Neural cell (in vitro differentiated cells): ENCODE data around the gene VENTX. TPM values are rescaled to one million over a fixed set of nuclear protein-coding genes. Genes with fewer than 3 reads are reported as not detected.

Source experiments
- H2AFZ ChIP-seq: fragments of 200-600, 300-800 bp; sonication (generic), shearing (Covaris generic); 2 replicates; pipeline ENCODE4 v1.6.0; 2014; ENCODE audit warnings: low read depth, mild to moderate bottlenecking, antibody characterized with exemption, low read length, moderate library complexity
- H3F3A ChIP-seq: fragments of 200-600 bp; shearing (Covaris generic); 2 replicates; pipeline ENCODE4 v1.6.1; 2016; ENCODE audit warnings: mild to moderate bottlenecking, moderate library complexity, mixed read lengths, antibody characterized with exemption, low read length; ENCODE audit not compliant: insufficient read depth, poor library complexity, severe bottlenecking
- H3K27ac ChIP-seq: fragments of 200-600, 300-800 bp; sonication (generic), shearing (Covaris generic); 2 replicates; pipeline ENCODE4 v1.5.1; 2014; ENCODE audit warnings: mild to moderate bottlenecking, low read length, moderate library complexity
- H3K27me3 ChIP-seq: fragments of 300-800, 200-600 bp; sonication (generic), shearing (Covaris generic); 2 replicates; pipeline ENCODE4 v1.6.0; 2014; ENCODE audit warnings: mild to moderate bottlenecking, low read depth, low read length, moderate library complexity; ENCODE audit not compliant: insufficient read depth
- H3K36me3 ChIP-seq: fragments of 300-800, 200-600 bp; sonication (generic), shearing (Covaris generic); 2 replicates; pipeline ENCODE4 v1.5.1; 2014; ENCODE audit warnings: mild to moderate bottlenecking, antibody characterized with exemption, low read length, moderate library complexity; ENCODE audit not compliant: insufficient read depth
- H3K4me2 ChIP-seq: fragments of 300-800, 200-600 bp; sonication (generic), shearing (Covaris generic); 2 replicates; pipeline ENCODE4 v1.6.0; 2014; ENCODE audit warnings: mild to moderate bottlenecking, low read length
- H3K4me3 ChIP-seq: fragments of 300-800, 200-600 bp; sonication (generic), shearing (Covaris generic); 2 replicates; pipeline ENCODE4 v1.5.1; 2014; ENCODE audit warnings: mild to moderate bottlenecking, low read length, moderate library complexity
- H3K79me2 ChIP-seq: fragments of 200-600 bp; shearing (Covaris generic); replicated peaks from 2 replicates; pipeline ENCODE4 v1.6.0; 2014; ENCODE audit warnings: mild to moderate bottlenecking, low read length, moderate library complexity; ENCODE audit not compliant: insufficient read depth
- H3K9ac ChIP-seq: fragments of 300-800, 200-600 bp; sonication (generic), shearing (Covaris generic); 2 replicates; pipeline ENCODE4 v1.6.1; 2016; ENCODE audit warnings: mild to moderate bottlenecking, low read length, mixed read lengths
- H3K9me2 ChIP-seq: fragments of 200-600 bp; shearing (Covaris generic); 2 replicates; pipeline ENCODE4 v1.6.1; 2016; ENCODE audit warnings: mild to moderate bottlenecking, low read length, mixed read lengths; ENCODE audit not compliant: insufficient read depth
- H3K9me3 ChIP-seq: fragments of 200-600, 300-800 bp; sonication (generic), shearing (Covaris generic); 2 replicates; pipeline ENCODE4 v1.6.1; 2016; ENCODE audit warnings: mild to moderate bottlenecking, mixed run types, low read length, moderate library complexity, mixed read lengths
- H4K20me1 ChIP-seq: fragments of 200-600 bp; shearing (Covaris generic); 2 replicates; pipeline ENCODE4 v1.6.1; 2016; ENCODE audit warnings: mild to moderate bottlenecking, mixed run types; ENCODE audit not compliant: insufficient read depth
- EZH2 ChIP-seq: fragments of 200-600, 300-800 bp; shearing (Covaris generic), sonication (generic); IDR thresholded peaks from 2 replicates; pipeline ENCODE4 v1.6.1; 2014; ENCODE audit warnings: antibody characterized with exemption, low read length, borderline replicate concordance, mild to moderate bottlenecking; ENCODE audit not compliant: insufficient read depth, poor library complexity, severe bottlenecking
- MXI1 ChIP-seq: fragments of 450-650 bp; conservative IDR thresholded peaks from 2 replicates; pipeline ENCODE4 v1.6.1; 2014; ENCODE audit warnings: antibody characterized with exemption, mild to moderate bottlenecking; ENCODE audit not compliant: poor library complexity, severe bottlenecking
- RAD21 ChIP-seq: fragments of 450-650 bp; conservative IDR thresholded peaks from 2 replicates; pipeline ENCODE4 v1.6.1; 2014; ENCODE audit warnings: antibody characterized with exemption, mild to moderate bottlenecking, moderate library complexity
- REST ChIP-seq: IDR thresholded peaks from 2 replicates; pipeline ENCODE4 v1.6.1; 2012; ENCODE audit warnings: borderline replicate concordance
- TAF1 ChIP-seq: IDR thresholded peaks from 2 replicates; pipeline ENCODE4 v1.6.1; 2012; ENCODE audit warnings: low read depth
- polyA plus RNA-seq: library from polyadenylated mRNA; depleted of rRNA; stranded (reverse); fragments of >200 nt; gene quantifications from 2 replicates; pipeline ENCODE4 v1.2.3, GENCODE V29; 2014
- TF ChIP-seq, protein P1 (sequence below): fragments of 450-650 bp; IDR thresholded peaks from 2 replicates; pipeline ENCODE4 v1.5.1; 2014; ENCODE audit warnings: antibody characterized with exemption, mild to moderate bottlenecking, moderate library complexity; ENCODE audit not compliant: poor library complexity, severe bottlenecking

Gene VENTX
- polyA plus RNA-seq, 1 donor from 2014 or later = not detected

- H3K79me2 ChIP-seq = no peaks in the 10 kb centered on the region
- H4K20me1 ChIP-seq = no peaks in the 10 kb centered on the region
- H3K9me3 ChIP-seq = no peaks in the 10 kb centered on the region
- no peak overlapping the region for H3K4me2 ChIP-seq
- H3K36me3 ChIP-seq = no peaks in the 10 kb centered on the region
- no peaks in the 10 kb centered on the region for H3K27me3 ChIP-seq
- H2AFZ ChIP-seq = no peak overlapping the region
- no peaks in the 10 kb centered on the region for H3K9me2 ChIP-seq
- H3K9ac ChIP-seq = no peak overlapping the region
- no peak overlapping the region for H3K27ac ChIP-seq
- H3F3A ChIP-seq = no peaks in the 10 kb centered on the region
- H3K4me3 ChIP-seq = no peak overlapping the region
- no peak for TF ChIP-seq MXI1
- TF ChIP-seq RAD21 = no peak
- TF ChIP-seq, protein P1, sequence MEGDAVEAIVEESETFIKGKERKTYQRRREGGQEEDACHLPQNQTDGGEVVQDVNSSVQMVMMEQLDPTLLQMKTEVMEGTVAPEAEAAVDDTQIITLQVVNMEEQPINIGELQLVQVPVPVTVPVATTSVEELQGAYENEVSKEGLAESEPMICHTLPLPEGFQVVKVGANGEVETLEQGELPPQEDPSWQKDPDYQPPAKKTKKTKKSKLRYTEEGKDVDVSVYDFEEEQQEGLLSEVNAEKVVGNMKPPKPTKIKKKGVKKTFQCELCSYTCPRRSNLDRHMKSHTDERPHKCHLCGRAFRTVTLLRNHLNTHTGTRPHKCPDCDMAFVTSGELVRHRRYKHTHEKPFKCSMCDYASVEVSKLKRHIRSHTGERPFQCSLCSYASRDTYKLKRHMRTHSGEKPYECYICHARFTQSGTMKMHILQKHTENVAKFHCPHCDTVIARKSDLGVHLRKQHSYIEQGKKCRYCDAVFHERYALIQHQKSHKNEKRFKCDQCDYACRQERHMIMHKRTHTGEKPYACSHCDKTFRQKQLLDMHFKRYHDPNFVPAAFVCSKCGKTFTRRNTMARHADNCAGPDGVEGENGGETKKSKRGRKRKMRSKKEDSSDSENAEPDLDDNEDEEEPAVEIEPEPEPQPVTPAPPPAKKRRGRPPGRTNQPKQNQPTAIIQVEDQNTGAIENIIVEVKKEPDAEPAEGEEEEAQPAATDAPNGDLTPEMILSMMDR = no peak
- TF ChIP-seq TAF1 = no peak
- no peak for TF ChIP-seq REST
These were observed 22.9 kb upstream of the VENTX start for GRCh38 chr10:133214468-133215410.

DNA sequence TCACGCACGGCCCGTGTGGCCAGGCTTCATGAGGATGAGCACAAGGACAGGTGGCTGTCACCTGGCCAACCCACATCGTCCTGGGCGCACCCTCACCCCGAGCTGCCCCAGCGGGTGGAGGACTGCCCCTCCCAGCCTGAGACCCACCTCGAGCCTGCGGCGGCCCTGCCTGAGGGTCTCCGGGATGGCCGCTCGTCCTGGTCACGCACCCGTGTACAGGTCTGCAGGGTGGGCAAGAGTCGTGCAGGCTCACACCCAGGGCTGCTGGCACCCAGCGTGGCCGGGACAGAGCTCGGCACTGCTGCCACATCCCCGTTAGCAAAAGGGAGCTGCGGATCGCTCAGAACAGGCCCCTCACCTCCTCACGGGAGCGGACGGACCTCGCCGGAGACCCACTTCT, 22.1 kb upstream of the VENTX start:
- TF ChIP-seq RAD21 = no peak
- no peak for TF ChIP-seq EZH2
- TF ChIP-seq, protein P1 = no peak
- Histone ChIP-seq H3K27me3 (no peaks in the 10 kb centered on the region), H2AFZ (no peak overlapping the region), H3K4me3 (no peak overlapping the region), H3K36me3 (no peaks in the 10 kb centered on the region), H4K20me1 (no peaks in the 10 kb centered on the region), H3K4me2 (no peak overlapping the region), H3K79me2 (no peaks in the 10 kb centered on the region), H3F3A (no peaks in the 10 kb centered on the region), H3K27ac (no peak overlapping the region), H3K9me2 (no peaks in the 10 kb centered on the region), H3K9ac (no peak overlapping the region), H3K9me3 (no peaks in the 10 kb centered on the region)
